HEK293 (cell line): ENCODE results near the gene LMOD3.

ENCODE experiments used
- FEZF1 ChIP-seq: fragments of 450-650 bp; formaldehyde crosslinking; IDR thresholded peaks from 2 replicates; pipeline ENCODE4 v1.5.1; 2016; ENCODE audit warnings: missing biosample characterization, missing genetic modification characterization
- KLF1 ChIP-seq: fragments of 450-650 bp; formaldehyde crosslinking; IDR thresholded peaks from 2 replicates; pipeline ENCODE4 v1.5.1; 2016; ENCODE audit warnings: missing biosample characterization, missing genetic modification characterization
- PRDM4 ChIP-seq: fragments of 450-650 bp; formaldehyde crosslinking; IDR thresholded peaks from 2 replicates; pipeline ENCODE4 v1.5.1; 2017; ENCODE audit warnings: missing biosample characterization, missing genetic modification characterization
- SP7 ChIP-seq: fragments of 450-650 bp; formaldehyde crosslinking; IDR thresholded peaks from 2 replicates; pipeline ENCODE4 v1.5.1; 2016; ENCODE audit warnings: missing biosample characterization, missing genetic modification characterization
- WT1 ChIP-seq: fragments of 450-650 bp; formaldehyde crosslinking; IDR thresholded peaks from 2 replicates; pipeline ENCODE4 v1.5.1; 2016; ENCODE audit warnings: missing biosample characterization, missing genetic modification characterization
- YY1 ChIP-seq: fragments of 450-650 bp; formaldehyde crosslinking; IDR thresholded peaks from 2 replicates; pipeline ENCODE4 v1.5.1; 2018; ENCODE audit warnings: missing biosample characterization, missing genetic modification characterization
- ZBTB20 ChIP-seq: fragments of 450-650 bp; formaldehyde crosslinking; IDR thresholded peaks from 2 replicates; pipeline ENCODE4 v1.5.1; 2016; ENCODE audit warnings: missing biosample characterization, missing genetic modification characterization
- ZNF146 ChIP-seq: fragments of 450-650 bp; formaldehyde crosslinking; IDR thresholded peaks from 2 replicates; pipeline ENCODE4 v1.5.1; 2016; ENCODE audit warnings: missing biosample characterization, missing genetic modification characterization
- ZNF174 ChIP-seq: fragments of 450-650 bp; formaldehyde crosslinking; IDR thresholded peaks from 2 replicates; pipeline ENCODE4 v1.5.0; 2017; ENCODE audit warnings: missing biosample characterization, mild to moderate bottlenecking, missing genetic modification characterization
- ZNF24 ChIP-seq: fragments of 450-650 bp; formaldehyde crosslinking; IDR thresholded peaks from 2 replicates; pipeline ENCODE4 v1.5.1; 2016; ENCODE audit warnings: missing biosample characterization, missing genetic modification characterization
- ZNF324 ChIP-seq: fragments of 450-650 bp; formaldehyde crosslinking; IDR thresholded peaks from 2 replicates; pipeline ENCODE4 v1.5.1; 2016; ENCODE audit warnings: missing biosample characterization, missing genetic modification characterization
- ZNF433 ChIP-seq: fragments of 450-650 bp; formaldehyde crosslinking; IDR thresholded peaks from 2 replicates; pipeline ENCODE4 v1.5.1; 2016; ENCODE audit warnings: missing biosample characterization, missing genetic modification characterization, low read depth
- ZNF518A ChIP-seq: fragments of 450-650 bp; formaldehyde crosslinking; conservative IDR thresholded peaks from 2 replicates; pipeline ENCODE4 v1.5.1; 2016; ENCODE audit warnings: low read depth, missing biosample characterization, missing genetic modification characterization
- ZNF626 ChIP-seq: fragments of 450-650 bp; sonication (Bioruptor Pico); formaldehyde crosslinking; IDR thresholded peaks from 2 replicates; pipeline ENCODE4 v1.5.1; 2018; ENCODE audit warnings: missing biosample characterization, missing genetic modification characterization, inconsistent platforms
- ZNF654 ChIP-seq: fragments of 450-650 bp; formaldehyde crosslinking; IDR thresholded peaks from 2 replicates; pipeline ENCODE4 v1.5.1; 2016; ENCODE audit warnings: low read depth, missing biosample characterization, missing genetic modification characterization
- ZNF660 ChIP-seq: fragments of 450-650 bp; IDR thresholded peaks from 2 replicates; pipeline ENCODE4 v1.5.1; 2018; ENCODE audit warnings: missing biosample characterization, mild to moderate bottlenecking, missing genetic modification characterization
- ZNF692 ChIP-seq: fragments of 450-650 bp; formaldehyde crosslinking; IDR thresholded peaks from 2 replicates; pipeline ENCODE4 v1.5.1; 2016; ENCODE audit warnings: missing biosample characterization, missing genetic modification characterization
- ZNF707 ChIP-seq: fragments of 450-650 bp; formaldehyde crosslinking; IDR thresholded peaks from 2 replicates; pipeline ENCODE4 v1.5.1; 2016; ENCODE audit warnings: missing biosample characterization, missing genetic modification characterization
- ZNF747 ChIP-seq: fragments of 450-650 bp; formaldehyde crosslinking; IDR thresholded peaks from 2 replicates; pipeline ENCODE4 v1.5.1; 2016; ENCODE audit warnings: missing biosample characterization, missing genetic modification characterization
- ZNF76 ChIP-seq: fragments of 450-650 bp; formaldehyde crosslinking; IDR thresholded peaks from 2 replicates; pipeline ENCODE4; 2016; ENCODE audit warnings: low read depth, missing biosample characterization, missing genetic modification characterization, borderline replicate concordance
- ZNF792 ChIP-seq: fragments of 450-650 bp; formaldehyde crosslinking; IDR thresholded peaks from 2 replicates; pipeline ENCODE4 v1.5.1; 2016; ENCODE audit warnings: missing biosample characterization, missing genetic modification characterization
- ZNF837 ChIP-seq: fragments of 450-650 bp; formaldehyde crosslinking; IDR thresholded peaks from 2 replicates; pipeline ENCODE4 v1.5.1; 2016; ENCODE audit warnings: missing biosample characterization, missing genetic modification characterization
- ZSCAN16 ChIP-seq: fragments of 450-650 bp; formaldehyde crosslinking; IDR thresholded peaks from 2 replicates; pipeline ENCODE4 v1.5.1; 2016; ENCODE audit warnings: missing biosample characterization, missing genetic modification characterization
- TF ChIP-seq, protein P1 (sequence below): fragments of 450-650 bp; formaldehyde crosslinking; IDR thresholded peaks from 2 replicates; pipeline ENCODE4 v1.5.1; 2016; ENCODE audit warnings: missing biosample characterization, missing genetic modification characterization

LMOD3 gene

DNA sequence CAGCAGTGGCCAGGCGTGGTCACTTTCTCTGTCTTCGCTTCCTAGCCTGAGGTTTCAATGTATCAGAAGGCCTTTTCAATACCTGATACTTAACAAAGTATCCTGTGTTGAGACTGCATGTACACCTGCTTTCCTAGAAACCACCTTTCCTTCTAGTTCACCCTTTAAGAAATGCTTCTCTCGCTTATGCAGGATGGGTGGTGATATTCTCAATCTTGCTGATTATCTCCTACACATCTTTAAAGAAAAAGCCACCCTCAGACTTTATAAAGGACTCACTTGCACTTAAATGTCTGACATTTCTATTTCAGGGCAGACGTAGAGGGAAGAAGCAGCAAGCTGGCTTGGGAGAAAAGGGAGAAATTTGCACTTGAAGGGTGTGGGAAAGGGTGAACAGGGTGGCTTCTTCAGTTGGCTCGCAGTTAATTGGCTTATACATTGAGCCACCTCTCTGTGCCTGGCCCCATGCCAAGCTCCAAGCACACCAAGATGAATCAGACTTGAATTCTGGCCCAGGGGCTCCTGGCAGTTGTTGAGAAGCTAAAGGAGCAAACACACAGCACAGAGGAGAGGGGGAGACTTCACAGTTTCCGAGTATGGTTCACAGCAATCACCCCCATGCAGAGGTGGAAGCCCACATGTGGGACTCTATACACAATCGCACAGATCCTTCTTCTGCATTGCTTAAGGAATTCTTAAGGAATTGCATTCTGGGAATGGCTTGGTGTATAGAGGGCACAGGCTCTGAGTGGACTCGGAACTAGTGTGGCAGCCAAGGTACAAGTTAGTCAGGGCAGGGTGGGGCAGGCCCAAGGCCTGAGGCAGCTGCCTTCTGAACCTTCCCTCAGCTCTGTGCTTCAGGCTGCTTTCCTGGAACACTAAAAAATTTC lies 36.3 kb downstream of the LMOD3 start (continued):
- TF ChIP-seq SP7 (tag by site-specific recombination): no peak
- TF ChIP-seq FEZF1 (tag by site-specific recombination): peak; percentile 14; the same call in 1 of the 2 replicates
- TF ChIP-seq ZNF837: no peak
- no peak for TF ChIP-seq ZNF146 (tag by site-specific recombination)
- no peak for TF ChIP-seq ZNF324 (tag by site-specific recombination)
- TF ChIP-seq ZSCAN16 (tag by site-specific recombination): no peak
- no peak for TF ChIP-seq ZNF792
- peak; percentile 46 for TF ChIP-seq ZBTB20 (tag by site-specific recombination)
- TF ChIP-seq ZNF24 (tag by site-specific recombination): no peak
- TF ChIP-seq ZNF747 (tag by site-specific recombination): no peak
- TF ChIP-seq ZNF174 (tag by site-specific recombination): no peak
- TF ChIP-seq, protein P1, sequence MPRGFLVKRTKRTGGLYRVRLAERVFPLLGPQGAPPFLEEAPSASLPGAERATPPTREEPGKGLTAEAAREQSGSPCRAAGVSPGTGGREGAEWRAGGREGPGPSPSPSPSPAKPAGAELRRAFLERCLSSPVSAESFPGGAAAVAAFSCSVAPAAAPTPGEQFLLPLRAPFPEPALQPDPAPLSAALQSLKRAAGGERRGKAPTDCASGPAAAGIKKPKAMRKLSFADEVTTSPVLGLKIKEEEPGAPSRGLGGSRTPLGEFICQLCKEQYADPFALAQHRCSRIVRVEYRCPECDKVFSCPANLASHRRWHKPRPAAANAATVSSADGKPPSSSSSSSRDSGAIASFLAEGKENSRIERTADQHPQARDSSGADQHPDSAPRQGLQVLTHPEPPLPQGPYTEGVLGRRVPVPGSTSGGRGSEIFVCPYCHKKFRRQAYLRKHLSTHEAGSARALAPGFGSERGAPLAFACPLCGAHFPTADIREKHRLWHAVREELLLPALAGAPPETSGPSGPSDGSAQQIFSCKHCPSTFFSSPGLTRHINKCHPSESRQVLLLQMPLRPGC (tag by site-specific recombination): no peak
- TF ChIP-seq ZNF707 (tag by site-specific recombination): no peak
- 0 out of 2 replicates have a peak, but pooled peaks have one; percentile 3 for TF ChIP-seq ZNF692 (tag by site-specific recombination)
- no peak for TF ChIP-seq WT1 (tag by site-specific recombination)
- TF ChIP-seq ZNF654: 0 out of 2 replicates have a peak, but pooled peaks have one; percentile 4
- TF ChIP-seq ZNF76 (tag by site-specific recombination): peak; percentile 64; the same call in 1 of the 2 replicates
- no peak for TF ChIP-seq ZNF518A (tag by site-specific recombination)
- TF ChIP-seq ZNF660 (tag by site-specific recombination): peak; percentile 89
- TF ChIP-seq ZNF626: no peak
- TF ChIP-seq ZNF433 (tag by site-specific recombination): no peak
- peak; percentile 74 for TF ChIP-seq PRDM4 (tag by site-specific recombination)
- TF ChIP-seq YY1 (tag by site-specific recombination): no peak
- no peak for TF ChIP-seq KLF1 (tag by site-specific recombination)
